K562 (cell line): ENCODE results near the gene NACA. TPM values are rescaled to one million over a fixed set of nuclear protein-coding genes. Genes with fewer than 3 reads are reported as not detected.
A peak's percentile ranks its signal among the peaks of the same experiment; 100 is the strongest.

Experiments used
- ATAC-seq: fragments of 200-7000 bp; cut with Tn5 transposase; 3 replicates; pipeline ENCODE4 v1.9.1; 2020; ENCODE audit warnings: moderate library complexity
- BruUV-seq: library from RNA; stranded (reverse); fragments of 400-500 nt; replicated peaks from 2 replicates; lab custom pipeline; 2021; lab: Mats Ljungman, UMichigan
- CTCF ChIA-PET: fragments of 300-600 bp; formaldehyde crosslinking; extraction: SDS; loops from one replicate; lab custom pipeline; 2021; ENCODE audit warnings: low intra/inter-chr PET ratio; lab: Yijun Ruan, JAX
- POLR2A ChIA-PET: fragments of 300-600, 350-650 bp; sonication (Branson Sonifier 250); formaldehyde crosslinking; extraction: SDS; loops from one replicate; lab custom pipeline; 2021; ENCODE audit warnings: antibody characterized with exemption, inconsistent platforms; lab: Yijun Ruan, JAX
- DNase-seq, 4 experiments: peaks; one replicate each; pipeline versions ENCODE4 v3.0.0 to v3.0.0-alpha.2; 2011 to 2018; ENCODE audit warnings: low spot score in 3 of 4, mixed read lengths in 3 of 4; ENCODE audit errors: extremely low read depth in 1 of 4
- FAIRE-seq: peaks from 2 replicates; lab custom pipeline; 2011; peaks lifted over from hg19 to GRCh38; lab: Jason Lieb, UNC
- H2AFZ ChIP-seq: 2 replicates; pipeline ENCODE4 v1.6.0; 2011; ENCODE audit warnings: low read depth, low read length, control low read depth, inconsistent platforms
- H3K27ac ChIP-seq: fragments of 200-600 bp; 3 replicates; pipeline ENCODE4 v1.8.0; 2011; ENCODE audit warnings: low read depth, mild to moderate bottlenecking, control low read depth, inconsistent platforms, low read length, moderate library complexity, mixed read lengths; ENCODE audit errors: extremely low read depth
- H3K27me3 ChIP-seq, 2 experiments: fragments of 300-600 bp in 1 of 2; 2 replicates in 1 of 2; 3 replicates in 1 of 2; pipeline versions ENCODE4 v1.6.0 to v1.8.0; 2011; ENCODE audit warnings: inconsistent platforms in 2 of 2, low read length in 2 of 2, mild to moderate bottlenecking in 1 of 2, mixed read lengths in 1 of 2, moderate library complexity in 1 of 2; ENCODE audit not compliant: control insufficient read depth in 2 of 2, insufficient read depth in 2 of 2
- H3K36me3 ChIP-seq: fragments of 300-600 bp; 3 replicates; pipeline ENCODE4 v1.8.0; 2011; ENCODE audit warnings: mild to moderate bottlenecking, low read length, inconsistent platforms; ENCODE audit not compliant: control insufficient read depth, insufficient read depth
- H3K4me1 ChIP-seq, 2 experiments: fragments of 200-600 bp in 1 of 2; replicated peaks in 1 of 2; 2 replicates in 1 of 2; 3 replicates in 1 of 2; pipeline versions ENCODE4 v1.5.1 to v1.8.0; 2011; ENCODE audit warnings: inconsistent platforms in 2 of 2, low read length in 2 of 2, mild to moderate bottlenecking in 1 of 2, mixed read lengths in 1 of 2, moderate library complexity in 1 of 2; ENCODE audit not compliant: control insufficient read depth in 2 of 2, insufficient read depth in 2 of 2
- H3K4me2 ChIP-seq: 2 replicates; pipeline ENCODE4 v1.6.1; 2011; ENCODE audit warnings: low read length, control low read depth, inconsistent platforms, mixed read lengths; ENCODE audit not compliant: insufficient read depth
- H3K4me3 ChIP-seq: fragments of 200-600 bp; sonication (generic), shearing (Covaris generic); 2 replicates; pipeline ENCODE4 v1.5.1; 2016; ENCODE audit warnings: control low read depth, inconsistent platforms
- H3K79me2 ChIP-seq: fragments of 200-600 bp; 3 replicates; pipeline ENCODE4 v1.8.0; 2011; ENCODE audit warnings: low read length, inconsistent platforms; ENCODE audit not compliant: control insufficient read depth, insufficient read depth
- H3K9ac ChIP-seq, 2 experiments: 2 replicates each; pipeline versions ENCODE4 v1.6.0 to v1.6.1; 2011; ENCODE audit warnings: low read depth in 2 of 2, low read length in 2 of 2, control low read depth in 1 of 2, inconsistent platforms in 1 of 2, mild to moderate bottlenecking in 1 of 2, mixed read lengths in 1 of 2; ENCODE audit not compliant: insufficient read depth in 1 of 2
- H3K9me1 ChIP-seq: one replicate; pipeline ENCODE4 v1.6.0; 2011; ENCODE audit warnings: inconsistent platforms, mild to moderate bottlenecking, low read length, moderate library complexity; ENCODE audit not compliant: control insufficient read depth, insufficient read depth
- H3K9me3 ChIP-seq: replicated peaks from 2 replicates; pipeline ENCODE4 v1.5.1; 2011; ENCODE audit warnings: low read depth, low read length, inconsistent platforms; ENCODE audit not compliant: control insufficient read depth, insufficient read depth
- H4K20me1 ChIP-seq: replicated peaks from 2 replicates; pipeline ENCODE4 v1.6.1; 2011; ENCODE audit warnings: low read length, inconsistent platforms, mixed read lengths; ENCODE audit not compliant: control insufficient read depth, insufficient read depth
- FOXA3 ChIP-seq, 2 experiments: fragments of 450-650 bp in 1 of 2; sonication (generic) in 1 of 2; formaldehyde crosslinking; IDR thresholded peaks in 1 of 2; conservative IDR thresholded peaks in 1 of 2; 2 replicates each; pipeline versions ENCODE4 v1.4.0 to v1.8.0; 2020 to 2022; ENCODE audit warnings: mild to moderate bottlenecking in 2 of 2, missing genetic modification reagents in 1 of 2
- JUN ChIP-seq, 2 experiments: sonication (generic) in 1 of 2; formaldehyde crosslinking in 1 of 2; IDR thresholded peaks; 2 replicates each; pipeline versions ENCODE4 v1.6.1 to v1.8.0; 2012 to 2022; ENCODE audit warnings: borderline replicate concordance in 2 of 2, mild to moderate bottlenecking in 2 of 2, improper control_type of control experiment in 1 of 2, low read depth in 1 of 2, low read length in 1 of 2, missing genetic modification reagents in 1 of 2
- JUNB ChIP-seq: fragments of 450-650 bp; formaldehyde crosslinking; conservative IDR thresholded peaks from 2 replicates; pipeline ENCODE4 v1.4.0; 2020; ENCODE audit warnings: mild to moderate bottlenecking
- LEF1 ChIP-seq: fragments of 450-650 bp; IDR thresholded peaks from 2 replicates; pipeline ENCODE4 v1.6.1; 2016; ENCODE audit warnings: mild to moderate bottlenecking
- POLR2A ChIP-seq: fragments of 450-650 bp; conservative IDR thresholded peaks from 2 replicates; pipeline ENCODE4 v1.6.1; 2016
- POLR2AphosphoS5 ChIP-seq: IDR thresholded peaks from 2 replicates; pipeline ENCODE4 v1.6.1; 2011; ENCODE audit warnings: mild to moderate bottlenecking, low read depth, low read length, moderate library complexity; ENCODE audit not compliant: control insufficient read depth, insufficient read depth
- PRPF4 ChIP-seq: fragments of 200-400 bp; formaldehyde crosslinking; IDR thresholded peaks from one replicate; pipeline ENCODE4 v1.6.1; 2017; ENCODE audit warnings: low read length, low read depth, mild to moderate bottlenecking; ENCODE audit not compliant: insufficient read depth, poor library complexity, severe bottlenecking
- RBM25 ChIP-seq: fragments of 200-400 bp; formaldehyde crosslinking; IDR thresholded peaks from 2 replicates; pipeline ENCODE4 v1.6.1; 2018; ENCODE audit warnings: low read length, low read depth, moderate library complexity; ENCODE audit not compliant: severe bottlenecking
- SNRNP70 ChIP-seq: fragments of 200-400 bp; formaldehyde crosslinking; optimal IDR thresholded peaks from 2 replicates; pipeline ENCODE3; 2017; ENCODE audit warnings: low read depth, low read length
- SUPT5H ChIP-seq: fragments of 450-650 bp; IDR thresholded peaks from 2 replicates; pipeline ENCODE4 v1.6.1; 2016
- ZNF121 ChIP-seq: sonication (generic); formaldehyde crosslinking; conservative IDR thresholded peaks from 2 replicates; pipeline ENCODE4 v1.8.0; 2022; ENCODE audit warnings: missing genetic modification reagents
- ZNF583 ChIP-seq: fragments of 250-450 bp; sonication (Bioruptor Pico); IDR thresholded peaks from 2 replicates; pipeline ENCODE4 v1.4.0; 2020
- WGBS: fragments of 100-300 bp; shearing (Covaris generic); methylation state at CpG from one replicate; pipeline ENCODE4 v1.1.6; 2016; ENCODE audit warnings: low coverage, mixed read lengths; ENCODE audit not compliant: insufficient coverage; ENCODE audit errors: missing lambda C conversion rate; 5-methylcytosine and 5-hydroxymethylcytosine counted together
- in situ Hi-C: fragments of 300-500 bp; cut with MboI; formaldehyde crosslinking; loops from 4 replicates; pipeline ENCODE4 v1.15.0; 2018; ENCODE audit warnings: inconsistent platforms, mixed read lengths
- intact Hi-C: fragments of 100-400 bp; cut with micrococcal nuclease; formaldehyde crosslinking; loops from 2 replicates; pipeline ENCODE4 v1.14.2; 2022
- polyA plus RNA-seq, 8 experiments: library from polyadenylated mRNA; depleted of rRNA in 4 of 8; stranded (reverse) in 5 of 8; unstranded in 3 of 8; fragments of >200 nt; fragmentation: Nextera tagmentation in 2 of 8; fragmentation: Illumina TruSeq in 1 of 8; extraction: Ambion mirVana in 2 of 8; extraction: Trizol in 1 of 8; gene quantifications; 2 replicates each; pipeline versions ENCODE4 v1.2.1 to v1.2.3, GENCODE V29; 2011 to 2014; ENCODE audit warnings: inconsistent platforms in 1 of 8, missing spikeins in 1 of 8
- total RNA-seq, 7 experiments: library from RNA; depleted of rRNA in 6 of 7; stranded (reverse); fragments of >200 nt in 6 of 7; fragmentation: Illumina TruSeq in 2 of 7; extraction: Trizol in 2 of 7; gene quantifications; 2 replicates each; pipeline versions ENCODE4 v1.2.1 to v1.2.3, GENCODE V29; 2011 to 2021; ENCODE audit warnings: low replicate concordance in 1 of 7
- TF ChIP-seq, protein P1 (sequence below): IDR thresholded peaks from 2 replicates; pipeline ENCODE4 v1.6.1; 2014; ENCODE audit warnings: antibody characterized with exemption
- TF ChIP-seq, protein P2 (sequence below): fragments of 450-650 bp; formaldehyde crosslinking; IDR thresholded peaks from 2 replicates; pipeline ENCODE4 v1.4.0; 2020; ENCODE audit warnings: mild to moderate bottlenecking, moderate library complexity

The NACA gene
- total and polyA plus RNA-seq, 9 of the 15 experiments (the other 6 are each of a cell fraction or from before 2014, with no cell fraction given) = 1,030 to 2,416 (median 1,645) TPM

DNA sequence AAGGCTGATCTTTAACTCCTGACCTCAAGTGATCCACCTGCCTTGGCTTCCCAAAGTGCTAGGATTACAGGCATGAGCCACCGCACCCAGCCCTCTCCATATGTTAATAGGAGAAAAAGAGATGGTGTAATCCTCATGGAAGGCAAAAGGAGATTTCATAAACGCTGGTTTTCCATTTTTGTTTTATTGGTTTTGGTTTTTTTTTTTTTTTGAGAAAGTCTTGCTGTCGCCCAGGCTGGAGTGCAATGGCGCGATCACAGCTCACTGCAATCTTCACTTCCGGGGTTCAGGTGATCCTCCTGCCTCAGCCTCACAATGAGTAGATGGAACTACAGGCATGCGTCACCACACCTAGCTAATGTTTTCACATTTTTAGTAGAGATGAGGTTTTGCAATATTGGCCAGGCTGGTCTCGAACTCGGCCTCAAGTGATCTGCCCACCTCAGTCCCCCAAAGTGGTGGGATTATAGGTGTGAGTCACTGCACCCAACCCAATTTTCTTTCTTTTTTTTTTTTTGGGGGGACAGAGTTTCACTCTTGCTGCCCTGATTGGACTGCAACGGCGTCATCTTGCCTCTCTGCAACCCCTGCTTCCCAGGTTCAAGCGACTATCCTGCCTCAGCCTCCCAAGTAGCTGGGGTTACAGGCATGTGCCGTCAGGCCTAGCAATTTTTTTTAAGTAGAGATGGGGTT is 45.1 kb downstream of the NACA start (continued):
- TF ChIP-seq, protein P1, sequence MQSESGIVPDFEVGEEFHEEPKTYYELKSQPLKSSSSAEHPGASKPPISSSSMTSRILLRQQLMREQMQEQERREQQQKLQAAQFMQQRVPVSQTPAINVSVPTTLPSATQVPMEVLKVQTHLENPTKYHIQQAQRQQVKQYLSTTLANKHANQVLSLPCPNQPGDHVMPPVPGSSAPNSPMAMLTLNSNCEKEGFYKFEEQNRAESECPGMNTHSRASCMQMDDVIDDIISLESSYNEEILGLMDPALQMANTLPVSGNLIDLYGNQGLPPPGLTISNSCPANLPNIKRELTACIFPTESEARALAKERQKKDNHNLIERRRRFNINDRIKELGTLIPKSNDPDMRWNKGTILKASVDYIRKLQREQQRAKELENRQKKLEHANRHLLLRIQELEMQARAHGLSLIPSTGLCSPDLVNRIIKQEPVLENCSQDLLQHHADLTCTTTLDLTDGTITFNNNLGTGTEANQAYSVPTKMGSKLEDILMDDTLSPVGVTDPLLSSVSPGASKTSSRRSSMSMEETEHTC = no peak
- no peak for TF ChIP-seq ZNF583 (CRISPR knock-in tag)
- no peak for TF ChIP-seq JUNB (CRISPR knock-in tag)
- TF ChIP-seq JUN (IDR thresholded peaks at IDR 0.05; ENCODE audit: borderline replicate concordance, low read depth, low read length) = no peak
- TF ChIP-seq JUN (CRISPR knock-in tag; IDR thresholded peaks at IDR 0.05; ENCODE audit: borderline replicate concordance) = no peak
- TF ChIP-seq PRPF4 = no peak
- TF ChIP-seq FOXA3 (CRISPR knock-in tag; conservative IDR thresholded peaks at IDR 0.05 in 1 of 2, IDR thresholded peaks at IDR 0.05 in 1 of 2) = 0 out of 4 replicates have a peak, but pooled peaks of 1 of the 2 experiments have one; percentile 15
- 0 out of 2 replicates have a peak, but pooled peaks have one; percentile 22 for TF ChIP-seq POLR2AphosphoS5

DNA sequence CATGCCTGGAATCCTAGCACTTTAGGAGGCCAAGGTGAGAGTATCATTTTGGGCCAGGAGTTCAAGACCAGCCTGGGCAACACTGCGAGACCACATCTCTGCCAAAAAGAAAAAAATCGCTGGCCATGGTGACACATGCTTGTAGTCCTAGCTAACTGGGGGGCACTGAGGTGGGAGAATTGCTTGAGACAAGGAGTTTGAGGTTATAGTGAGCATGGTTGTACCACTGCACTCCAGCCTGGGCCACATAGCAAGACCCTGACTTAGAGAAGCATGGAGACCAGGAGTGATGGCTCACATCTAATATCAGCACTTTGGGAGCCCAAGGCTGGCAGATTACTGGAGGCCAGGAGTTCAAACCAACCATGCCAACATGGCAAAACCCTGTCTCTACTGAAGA is 46.2 kb downstream of the NACA start:
- ChIA-PET POLR2A (interaction anchor here (0.5 to 3.6 kb wide), 7 partner anchors 9 to 448 kb away, joined by 3 to 25 read pairs (median 7); partner anchors contain the start of genes ATP5F1B, NACA and PTGES3), CTCF (no interaction called here)
- peaks cover 99% of the 10 kb centered on the region for H3K79me2 ChIP-seq
- FAIRE-seq (no peak), DNase-seq (no peak), ATAC-seq (no peak)
- H3K9me3 ChIP-seq = no peaks in the 10 kb centered on the region
- no peak overlapping the region for H2AFZ ChIP-seq
- BruUV-seq = no TSS peak
- peak overlapping the region in 1 of 2 experiments; percentile 83; a peak in 1 of 4 replicates for H3K9ac ChIP-seq
- no peak overlapping the region for H3K27ac ChIP-seq
- no peak overlapping the region; the same call in 1 of the 2 replicates for H3K4me2 ChIP-seq
- WGBS = 79% methylated on average over 2 of the region's 2 CpGs
- peaks cover 48% of the 10 kb centered on the region for H4K20me1 ChIP-seq
- H3K27me3 ChIP-seq = no peaks in the 10 kb centered on the region
- intact Hi-C loops (no loop called here), in situ Hi-C loops (no loop called here)
- H3K4me1 ChIP-seq = peaks cover 23 to 71% of the 10 kb centered on the region in 2 experiments; a peak in 4 of 5 replicates
- no peak overlapping the region for H3K4me3 ChIP-seq
- no peaks in the 10 kb centered on the region for H3K9me1 ChIP-seq
- TF ChIP-seq, protein P2, sequence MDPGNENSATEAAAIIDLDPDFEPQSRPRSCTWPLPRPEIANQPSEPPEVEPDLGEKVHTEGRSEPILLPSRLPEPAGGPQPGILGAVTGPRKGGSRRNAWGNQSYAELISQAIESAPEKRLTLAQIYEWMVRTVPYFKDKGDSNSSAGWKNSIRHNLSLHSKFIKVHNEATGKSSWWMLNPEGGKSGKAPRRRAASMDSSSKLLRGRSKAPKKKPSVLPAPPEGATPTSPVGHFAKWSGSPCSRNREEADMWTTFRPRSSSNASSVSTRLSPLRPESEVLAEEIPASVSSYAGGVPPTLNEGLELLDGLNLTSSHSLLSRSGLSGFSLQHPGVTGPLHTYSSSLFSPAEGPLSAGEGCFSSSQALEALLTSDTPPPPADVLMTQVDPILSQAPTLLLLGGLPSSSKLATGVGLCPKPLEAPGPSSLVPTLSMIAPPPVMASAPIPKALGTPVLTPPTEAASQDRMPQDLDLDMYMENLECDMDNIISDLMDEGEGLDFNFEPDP (CRISPR knock-in tag) = no peak
- 0 out of 2 replicates have a peak, but pooled peaks have one; percentile 32 for TF ChIP-seq POLR2A
- peak; percentile 67 for TF ChIP-seq ZNF121
- no peak for TF ChIP-seq SNRNP70
- TF ChIP-seq LEF1 = no peak
- peak; percentile 37 for TF ChIP-seq SUPT5H
- TF ChIP-seq RBM25 = peak; percentile 6
- H3K36me3 ChIP-seq = peaks cover 82% of the 10 kb centered on the region
